A673 (cell line): ENCODE measurements around the gene MYBPC3. TPM values are rescaled to one million over a fixed set of nuclear protein-coding genes. Genes with fewer than 3 reads are reported as not detected.

Experiments used
- BruUV-seq: library from RNA; stranded (reverse); fragments of 400-500 nt; replicated peaks from 2 replicates; lab custom pipeline; 2021; lab: Mats Ljungman, UMichigan
- CTCF ChIA-PET: fragments of 300-600 bp; sonication (Branson Sonifier 250); formaldehyde crosslinking; loops from one replicate; lab custom pipeline; 2022; ENCODE audit warnings: antibody characterized with exemption; lab: Charles Lee
- POLR2A ChIA-PET: fragments of 300-600 bp; sonication (Branson Sonifier 250); formaldehyde crosslinking; loops from one replicate; lab custom pipeline; 2022; ENCODE audit warnings: antibody characterized with exemption; ENCODE audit not compliant: low non-redundant PET; lab: Charles Lee
- DNase-seq: peaks from one replicate; pipeline ENCODE4 v3.0.0-alpha.2; 2015; ENCODE audit warnings: low spot score
- H3K27ac ChIP-seq: fragments of 200-600 bp; sonication (generic); 2 replicates; pipeline ENCODE4 v1.5.1; 2016; ENCODE audit warnings: mixed run types, low read depth, mild to moderate bottlenecking, mixed read lengths, antibody characterized with exemption, low read length; ENCODE audit not compliant: poor library complexity, severe bottlenecking
- H3K27me3 ChIP-seq: fragments of 200-600 bp; sonication (generic); replicated peaks from 2 replicates; pipeline ENCODE4 v1.6.1; 2017; ENCODE audit warnings: mixed run types, low read depth, mild to moderate bottlenecking, mixed read lengths, antibody characterized with exemption, low read length; ENCODE audit not compliant: insufficient read depth, poor library complexity
- H3K36me3 ChIP-seq: fragments of 200-600 bp; sonication (generic); 2 replicates; pipeline ENCODE4 v1.6.1; 2016; ENCODE audit warnings: mixed run types, mild to moderate bottlenecking, mixed read lengths, antibody characterized with exemption, low read length; ENCODE audit not compliant: insufficient read depth, poor library complexity, severe bottlenecking
- H3K4me1 ChIP-seq: fragments of 200-600 bp; sonication (generic); 2 replicates; pipeline ENCODE4 v1.6.1; 2017; ENCODE audit warnings: mixed run types, mild to moderate bottlenecking, mixed read lengths, antibody characterized with exemption, low read length; ENCODE audit not compliant: insufficient read depth, poor library complexity, severe bottlenecking
- H3K4me3 ChIP-seq: fragments of 200-600 bp; sonication (generic); 2 replicates; pipeline ENCODE4 v1.5.1; 2016; ENCODE audit warnings: low read depth, mixed run types, mild to moderate bottlenecking, mixed read lengths, low read length; ENCODE audit not compliant: poor library complexity, severe bottlenecking
- H3K9me3 ChIP-seq: fragments of 200-600 bp; sonication (generic); 2 replicates; pipeline ENCODE4 v1.6.1; 2016; ENCODE audit warnings: mixed run types, low read depth, mild to moderate bottlenecking, mixed read lengths, antibody characterized with exemption, low read length; ENCODE audit not compliant: poor library complexity, severe bottlenecking
- EZH2 ChIP-seq: fragments of 200-600 bp; sonication (generic); IDR thresholded peaks from 2 replicates; pipeline ENCODE4 v1.6.1; 2017; ENCODE audit warnings: borderline replicate concordance, low read depth, mild to moderate bottlenecking, mixed read lengths, antibody characterized with exemption, low read length; ENCODE audit not compliant: poor library complexity, severe bottlenecking
- intact Hi-C: fragments of 100-400 bp; cut with micrococcal nuclease; formaldehyde crosslinking; loops from one replicate; pipeline ENCODE4 v1.10.0; 2022; ENCODE audit not compliant: unreplicated experiment
- total RNA-seq: library from RNA; stranded (reverse); gene quantifications from 2 replicates; pipeline ENCODE4 v1.2.3, GENCODE V29; 2021
- TF ChIP-seq, protein P1 (sequence below): fragments of 300-800, 200-600 bp; sonication (generic); conservative IDR thresholded peaks from 2 replicates; pipeline ENCODE4 v1.5.1; 2017; ENCODE audit warnings: low read depth, mild to moderate bottlenecking, antibody characterized with exemption, low read length, moderate library complexity, mixed read lengths

MYBPC3 gene
- total RNA-seq, 1 experiment from 2014 or later, result not detected

DNA sequence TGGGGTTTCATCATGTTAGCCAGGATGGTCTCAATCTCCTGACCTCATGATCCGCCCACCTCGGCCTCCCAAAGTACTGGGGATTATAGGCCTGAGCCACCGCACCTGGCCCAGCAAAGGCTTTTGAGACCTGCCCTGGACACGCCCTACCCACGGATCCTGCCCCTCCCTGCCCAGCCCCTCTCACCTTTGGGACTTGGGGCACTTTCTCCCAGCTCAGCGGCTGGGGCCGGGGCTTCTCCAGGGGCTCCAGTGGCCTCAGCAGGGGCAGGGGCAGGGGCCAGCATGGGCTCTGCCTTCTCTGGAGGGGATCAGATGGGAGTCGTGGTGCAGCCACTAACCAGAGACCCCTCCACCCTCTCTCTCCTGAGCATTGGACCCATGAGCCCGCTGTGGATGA, 2.2 kb downstream of the MYBPC3 start:
- Histone ChIP-seq H3K36me3 (no peaks in the 10 kb centered on the region), H3K27me3 (no peaks in the 10 kb centered on the region), H3K9me3 (no peaks in the 10 kb centered on the region), H3K4me3 (no peak overlapping the region), H3K27ac (no peak overlapping the region), H3K4me1 (peaks cover 5% of the 10 kb centered on the region)
- ChIA-PET CTCF (no interaction called here), POLR2A (interaction anchor here (0.6 kb wide), 1 partner anchor 619 kb away, joined by 4 read pairs; no protein-coding TSS in a partner anchor)
- BruUV-seq, result no TSS peak
- intact Hi-C loops, result loop anchor here (10.0 kb wide), 1 partner anchor 966 kb away; the partner anchor contains the start of gene MDK
- no peak for DNase-seq
- TF ChIP-seq EZH2, result no peak
- TF ChIP-seq, protein P1, sequence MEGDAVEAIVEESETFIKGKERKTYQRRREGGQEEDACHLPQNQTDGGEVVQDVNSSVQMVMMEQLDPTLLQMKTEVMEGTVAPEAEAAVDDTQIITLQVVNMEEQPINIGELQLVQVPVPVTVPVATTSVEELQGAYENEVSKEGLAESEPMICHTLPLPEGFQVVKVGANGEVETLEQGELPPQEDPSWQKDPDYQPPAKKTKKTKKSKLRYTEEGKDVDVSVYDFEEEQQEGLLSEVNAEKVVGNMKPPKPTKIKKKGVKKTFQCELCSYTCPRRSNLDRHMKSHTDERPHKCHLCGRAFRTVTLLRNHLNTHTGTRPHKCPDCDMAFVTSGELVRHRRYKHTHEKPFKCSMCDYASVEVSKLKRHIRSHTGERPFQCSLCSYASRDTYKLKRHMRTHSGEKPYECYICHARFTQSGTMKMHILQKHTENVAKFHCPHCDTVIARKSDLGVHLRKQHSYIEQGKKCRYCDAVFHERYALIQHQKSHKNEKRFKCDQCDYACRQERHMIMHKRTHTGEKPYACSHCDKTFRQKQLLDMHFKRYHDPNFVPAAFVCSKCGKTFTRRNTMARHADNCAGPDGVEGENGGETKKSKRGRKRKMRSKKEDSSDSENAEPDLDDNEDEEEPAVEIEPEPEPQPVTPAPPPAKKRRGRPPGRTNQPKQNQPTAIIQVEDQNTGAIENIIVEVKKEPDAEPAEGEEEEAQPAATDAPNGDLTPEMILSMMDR, result no peak

DNA sequence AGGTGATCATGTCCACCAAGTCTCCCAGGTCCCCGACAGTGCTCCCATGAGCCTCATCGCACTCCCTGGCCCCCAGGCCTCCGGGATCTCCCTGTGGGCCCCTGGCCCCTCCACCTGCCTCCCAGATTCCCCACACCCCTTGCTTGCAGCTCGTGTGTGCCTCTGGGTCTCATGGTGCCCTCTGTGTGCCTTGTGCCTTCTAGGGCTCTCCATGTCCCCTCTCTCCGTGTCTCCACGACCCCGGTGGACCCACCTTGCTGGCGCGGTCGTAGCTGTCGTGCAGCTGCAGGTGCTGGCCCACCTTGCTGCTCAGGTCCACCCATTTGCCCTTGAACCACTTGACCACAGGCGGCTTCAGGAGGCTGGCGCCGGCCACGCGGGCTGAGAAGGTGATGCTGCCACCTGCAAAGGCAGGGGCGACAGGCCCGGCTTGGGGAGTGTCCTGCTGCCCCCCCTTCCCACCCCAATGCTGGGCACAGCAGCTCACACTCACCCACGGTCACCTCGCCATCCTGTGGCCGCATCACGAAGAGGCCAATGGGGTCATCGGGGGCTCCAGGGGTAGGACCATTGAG, 2.9 kb downstream of the MYBPC3 start:
- TF ChIP-seq, protein P1, result no peak
- no peak for TF ChIP-seq EZH2
- POLR2A ChIA-PET, result interaction anchor here (0.6 kb wide), 1 partner anchor 619 kb away, joined by 4 read pairs; no protein-coding TSS in a partner anchor
- H3K4me1 ChIP-seq, result no peaks in the 10 kb centered on the region
- intact Hi-C loops, result loop anchor here (1.0 to 10.0 kb wide), 2 partner anchors 172 to 965 kb away; partner anchors contain the start of gene MDK
- CTCF ChIA-PET, result interaction anchor here (0.6 to 0.7 kb wide), 3 partner anchors 11 to 224 kb away, joined by 3 to 9 read pairs (median 6); partner anchors contain the start of gene DDB2
- H3K27ac ChIP-seq, result no peak overlapping the region
- no TSS peak for BruUV-seq
- H3K36me3 ChIP-seq, result no peaks in the 10 kb centered on the region
- H3K4me3 ChIP-seq, result no peak overlapping the region
- no peaks in the 10 kb centered on the region for H3K27me3 ChIP-seq
- H3K9me3 ChIP-seq, result no peaks in the 10 kb centered on the region
- no peak for DNase-seq

DNA sequence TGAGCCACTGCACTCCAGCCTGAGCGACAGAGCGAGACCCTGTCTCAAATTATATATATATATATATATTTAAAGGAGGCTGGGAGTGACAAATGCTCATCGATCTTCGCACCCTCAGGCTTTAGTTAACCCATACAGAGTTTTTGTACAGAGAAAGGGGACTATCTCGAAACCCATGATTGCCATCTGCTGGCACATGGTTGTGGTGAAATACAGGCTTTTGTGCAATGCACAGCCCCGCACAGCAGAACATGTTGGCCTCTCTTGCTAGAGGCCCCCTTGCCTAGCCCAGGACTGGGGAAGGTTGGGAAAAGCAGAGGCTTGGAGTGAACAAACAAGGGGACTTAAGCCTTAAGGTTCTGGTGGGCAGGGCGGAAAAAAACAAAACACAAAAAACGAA, 3.6 kb downstream of the MYBPC3 start:
- intact Hi-C loops, result loop anchor here (1.0 kb wide), 1 partner anchor 172 kb away; no protein-coding TSS in a partner anchor
- Histone ChIP-seq H3K27ac (no peak overlapping the region), H3K4me3 (no peak overlapping the region), H3K4me1 (no peaks in the 10 kb centered on the region), H3K36me3 (no peaks in the 10 kb centered on the region), H3K27me3 (no peaks in the 10 kb centered on the region), H3K9me3 (no peaks in the 10 kb centered on the region)
- ChIA-PET CTCF (interaction anchor here (0.7 kb wide), 1 partner anchor 134 kb away, joined by 3 read pairs; the partner anchor contains the start of gene DDB2), POLR2A (interaction anchor here (0.6 kb wide), 1 partner anchor 227 kb away, joined by 10 read pairs; no protein-coding TSS in a partner anchor)
- TF ChIP-seq, protein P1, result peak; percentile 70
- no peak for TF ChIP-seq EZH2
- no TSS peak for BruUV-seq
- peak; percentile 89 for DNase-seq
